ENCODE results near the gene KCND2. TPM values are rescaled to one million over a fixed set of nuclear protein-coding genes. Genes with fewer than 3 reads are reported as not detected.
"Not testable (repeated sequence)": the region's sequence is repeated elsewhere in the genome, so short reads cannot be mapped to it uniquely, and the experiment has no call there.

Gene KCND2
- polyA plus RNA-seq, 2 of the 4 experiments (the other 2 are of a cell fraction), result 0.01 TPM; not detected in 1

- WGBS (ENCODE audit: missing lambda C conversion rate), result 21% methylated on average over 2 of the region's 2 CpGs
- H3K27ac ChIP-seq, result no peak overlapping the region
- no peaks in the 10 kb centered on the region for H3K9me3 ChIP-seq
- ATAC-seq (no peak), DNase-seq (ENCODE audit: low read depth in 1 of 2, low spot score in 1 of 2) (no peak), FAIRE-seq (no peak)
- ChIA-PET POLR2A (no interaction called here), CTCF (interaction anchor here (0.6 to 1.0 kb wide), 3 partner anchors 207 to 1677 kb away, joined by 3 read pairs; no protein-coding TSS in a partner anchor)
- H3K4me3 ChIP-seq, result no peak overlapping the region
- no peak overlapping the region for H3K4me2 ChIP-seq
- TF ChIP-seq, protein P1, sequence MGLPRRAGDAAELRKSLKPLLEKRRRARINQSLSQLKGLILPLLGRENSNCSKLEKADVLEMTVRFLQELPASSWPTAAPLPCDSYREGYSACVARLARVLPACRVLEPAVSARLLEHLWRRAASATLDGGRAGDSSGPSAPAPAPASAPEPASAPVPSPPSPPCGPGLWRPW (IDR thresholded peaks at IDR 0.05), result no peak
- no peak for TF ChIP-seq ATOH8 (CRISPR knock-in tag; IDR thresholded peaks at IDR 0.05; ENCODE audit: low read depth)
- H3K4me1 ChIP-seq, result no peaks in the 10 kb centered on the region
Observed at GRCh38 chr7:120700796-120701195, 427.8 kb downstream of the KCND2 start.

- POLR2A ChIA-PET; CTCF ChIA-PET; ATAC-seq; H3K27ac ChIP-seq; FAIRE-seq; DNase-seq (ENCODE audit: low read depth in 1 of 2, low spot score in 1 of 2); H3K4me1 ChIP-seq; H3K4me2 ChIP-seq; H3K9me3 ChIP-seq; H3K4me3 ChIP-seq: not testable (repeated sequence)
- WGBS (ENCODE audit: missing lambda C conversion rate), result 0% methylated on average over 1 of the region's 1 CpG
Observed at GRCh38 chr7:120702408-120702807, 429.4 kb downstream of the KCND2 start.

GRCh38 chr7:120703585-120704240, 430.7 kb downstream of the KCND2 start:
- ChIA-PET POLR2A (no interaction called here), CTCF (interaction anchor here (1.7 kb wide), 1 partner anchor 21 kb away, joined by 3 read pairs; no protein-coding TSS in a partner anchor)
- Histone ChIP-seq H3K9me3 (no peaks in the 10 kb centered on the region), H3K27ac (no peak overlapping the region), H3K4me2 (no peak overlapping the region), H3K4me3 (no peak overlapping the region), H3K4me1 (no peaks in the 10 kb centered on the region)
- FAIRE-seq, result no peak
- no peak for DNase-seq (ENCODE audit: low read depth in 1 of 2, low spot score in 1 of 2)
- no peak for ATAC-seq
- TF ChIP-seq MAZ (IDR thresholded peaks at IDR 0.05; ENCODE audit: borderline replicate concordance, low read depth, low read length), result no peak
- TF ChIP-seq TFCP2L1 (CRISPR knock-in tag; IDR thresholded peaks at IDR 0.05), result no peak
- TF ChIP-seq ZSCAN20 (CRISPR knock-in tag; IDR thresholded peaks at IDR 0.05), result no peak
- under 1% methylated on average over 3 of the region's 3 CpGs for WGBS (ENCODE audit: missing lambda C conversion rate)

- ChIA-PET POLR2A (no interaction called here), CTCF (interaction anchor here (2.0 kb wide), 1 partner anchor 10 kb away, joined by 7 read pairs; no protein-coding TSS in a partner anchor)
- FAIRE-seq (no peak), DNase-seq (ENCODE audit: low read depth in 1 of 2, low spot score in 1 of 2) (no peak), ATAC-seq (no peak)
- H3K27ac ChIP-seq, result no peak overlapping the region
- H3K4me1 ChIP-seq, result no peaks in the 10 kb centered on the region
- WGBS (ENCODE audit: missing lambda C conversion rate), result 2% methylated on average over 1 of the region's 1 CpG
- TF ChIP-seq CBX2 (IDR thresholded peaks at IDR 0.05; ENCODE audit: borderline replicate concordance, low read depth), result no peak
- TF ChIP-seq CHD2 (IDR thresholded peaks at IDR 0.05; ENCODE audit: low read length, partially characterized antibody), result no peak
- TF ChIP-seq BCL3 (IDR thresholded peaks at IDR 0.05), result no peak
- TF ChIP-seq EP300 (IDR thresholded peaks at IDR 0.05), result no peak
- TF ChIP-seq, protein P2, sequence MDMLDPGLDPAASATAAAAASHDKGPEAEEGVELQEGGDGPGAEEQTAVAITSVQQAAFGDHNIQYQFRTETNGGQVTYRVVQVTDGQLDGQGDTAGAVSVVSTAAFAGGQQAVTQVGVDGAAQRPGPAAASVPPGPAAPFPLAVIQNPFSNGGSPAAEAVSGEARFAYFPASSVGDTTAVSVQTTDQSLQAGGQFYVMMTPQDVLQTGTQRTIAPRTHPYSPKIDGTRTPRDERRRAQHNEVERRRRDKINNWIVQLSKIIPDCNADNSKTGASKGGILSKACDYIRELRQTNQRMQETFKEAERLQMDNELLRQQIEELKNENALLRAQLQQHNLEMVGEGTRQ (IDR thresholded peaks at IDR 0.05), result no peak
- TF ChIP-seq, protein P3, sequence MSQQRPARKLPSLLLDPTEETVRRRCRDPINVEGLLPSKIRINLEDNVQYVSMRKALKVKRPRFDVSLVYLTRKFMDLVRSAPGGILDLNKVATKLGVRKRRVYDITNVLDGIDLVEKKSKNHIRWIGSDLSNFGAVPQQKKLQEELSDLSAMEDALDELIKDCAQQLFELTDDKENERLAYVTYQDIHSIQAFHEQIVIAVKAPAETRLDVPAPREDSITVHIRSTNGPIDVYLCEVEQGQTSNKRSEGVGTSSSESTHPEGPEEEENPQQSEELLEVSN (IDR thresholded peaks at IDR 0.05; ENCODE audit: borderline replicate concordance, low read depth), result no peak
- no peak for TF ChIP-seq RAD21 (conservative IDR thresholded peaks at IDR 0.05 in 1 of 2, IDR thresholded peaks at IDR 0.05 in 1 of 2)
- TF ChIP-seq KDM1A (IDR thresholded peaks at IDR 0.05; ENCODE audit: low read depth), result no peak
- no peak for TF ChIP-seq POLR2AphosphoS2 (conservative IDR thresholded peaks at IDR 0.05; ENCODE audit: low read length)
- no peak for TF ChIP-seq RNF2 (IDR thresholded peaks at IDR 0.05; ENCODE audit: borderline replicate concordance, low read depth)
- no peak for TF ChIP-seq PBX3 (IDR thresholded peaks at IDR 0.05)
- TF ChIP-seq FOSL2 (IDR thresholded peaks at IDR 0.05), result no peak
- TF ChIP-seq FOSL2 (CRISPR knock-in tag; IDR thresholded peaks at IDR 0.05), result no peak
- no peak overlapping the region for H3K4me2 ChIP-seq
- no peaks in the 10 kb centered on the region for H3K9me3 ChIP-seq
- no peak overlapping the region for H3K4me3 ChIP-seq
Observed at GRCh38 chr7:120709252-120709971, 436.4 kb downstream of the KCND2 start.
